GM21737 (cell line): ENCODE results near the gene CRB3.
A peak's percentile ranks its signal among the peaks of the same experiment; 100 is the strongest.
"Not testable (repeated sequence)": the region's sequence is repeated elsewhere in the genome, so short reads cannot be mapped to it uniquely, and the experiment has no call there.

Experiments
- ATAC-seq: cut with Tn5 transposase; IDR thresholded peaks from one replicate; pipeline ENCODE4 v1.9.1; 2021; ENCODE audit warnings: mild to moderate bottlenecking, moderate library complexity; ENCODE audit not compliant: unreplicated experiment

The CRB3 gene

DNA sequence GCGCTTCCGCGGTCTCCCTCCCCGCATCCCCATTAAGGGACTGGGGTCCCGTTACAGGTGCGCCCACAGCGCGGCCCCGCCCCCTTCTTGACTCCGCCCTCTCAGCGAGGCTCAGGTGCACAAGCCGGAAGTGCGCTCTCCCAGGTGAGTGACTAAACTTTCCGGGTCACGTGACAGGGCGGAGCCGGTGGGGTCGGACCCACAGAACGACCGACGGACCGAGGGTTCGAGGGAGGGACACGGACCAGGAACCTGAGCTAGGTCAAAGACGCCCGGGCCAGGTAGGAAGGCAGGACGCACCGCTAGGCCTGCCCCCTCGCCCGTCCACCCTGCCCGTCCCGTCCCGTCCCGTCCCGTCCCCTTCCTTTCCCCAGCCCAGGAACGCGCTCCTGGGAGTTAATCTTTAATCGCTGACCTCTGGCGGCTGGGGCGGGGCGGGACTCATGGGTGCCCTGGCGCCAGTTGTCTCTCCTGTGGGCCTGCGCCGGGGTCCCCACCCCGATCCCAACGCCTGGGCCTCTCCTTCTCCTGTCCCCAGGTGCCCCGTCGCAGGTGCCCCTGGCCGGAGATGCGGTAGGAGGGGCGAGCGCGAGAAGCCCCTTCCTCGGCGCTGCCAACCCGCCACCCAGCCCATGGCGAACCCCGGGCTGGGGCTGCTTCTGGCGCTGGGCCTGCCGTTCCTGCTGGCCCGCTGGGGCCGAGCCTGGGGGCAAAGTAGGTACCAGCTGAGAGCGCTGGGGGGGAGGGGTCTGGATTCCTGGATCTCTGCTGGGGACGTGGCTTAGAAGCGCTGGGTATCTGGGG is at the start of gene CRB3:
CRB3 (plus strand) TSS at position 202 of the 804 bp plus-strand sequence; CDS start at position 633, 431 bp downstream.
- no peak for ATAC-seq

DNA sequence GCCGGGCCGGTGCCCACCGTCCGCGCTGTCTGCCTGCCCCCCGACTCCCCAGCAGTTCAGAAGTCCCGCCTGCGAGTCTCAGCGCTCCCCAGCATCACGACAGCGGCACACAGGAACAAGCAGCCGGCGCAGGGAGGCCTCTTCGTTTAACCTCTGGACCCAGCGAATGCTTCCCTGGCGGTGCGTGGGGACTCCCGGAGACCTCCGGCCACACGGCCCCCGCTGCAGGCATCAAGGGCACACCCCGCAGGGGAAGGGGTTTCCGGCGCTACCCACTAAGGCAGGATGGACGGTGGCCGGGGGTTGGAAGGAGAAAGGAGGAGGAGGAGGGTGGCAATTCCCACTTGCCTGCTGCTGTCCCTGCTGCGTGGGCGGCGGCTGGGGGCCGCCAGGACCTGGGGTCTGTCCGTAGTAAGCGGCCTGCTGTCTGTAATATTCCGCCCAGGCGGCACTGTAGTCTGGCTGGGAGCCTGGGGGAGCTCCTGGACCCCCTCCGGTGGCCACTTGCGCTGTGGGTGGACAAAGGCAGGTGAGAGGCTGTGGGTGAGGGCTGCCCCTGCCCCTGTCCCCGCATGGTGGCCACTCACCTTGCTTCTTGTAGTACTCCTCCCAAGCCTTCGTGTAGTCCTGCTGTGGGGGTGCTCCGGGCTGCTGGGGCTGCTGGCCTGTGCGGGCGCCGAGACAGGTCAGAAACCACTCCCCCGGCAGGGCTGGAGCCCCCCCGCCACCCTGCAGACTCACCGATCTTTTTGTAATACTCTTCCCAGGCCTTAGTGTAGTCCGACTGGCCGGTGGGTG is 49.1 kb upstream of the CRB3 start:
- no peak for ATAC-seq

DNA sequence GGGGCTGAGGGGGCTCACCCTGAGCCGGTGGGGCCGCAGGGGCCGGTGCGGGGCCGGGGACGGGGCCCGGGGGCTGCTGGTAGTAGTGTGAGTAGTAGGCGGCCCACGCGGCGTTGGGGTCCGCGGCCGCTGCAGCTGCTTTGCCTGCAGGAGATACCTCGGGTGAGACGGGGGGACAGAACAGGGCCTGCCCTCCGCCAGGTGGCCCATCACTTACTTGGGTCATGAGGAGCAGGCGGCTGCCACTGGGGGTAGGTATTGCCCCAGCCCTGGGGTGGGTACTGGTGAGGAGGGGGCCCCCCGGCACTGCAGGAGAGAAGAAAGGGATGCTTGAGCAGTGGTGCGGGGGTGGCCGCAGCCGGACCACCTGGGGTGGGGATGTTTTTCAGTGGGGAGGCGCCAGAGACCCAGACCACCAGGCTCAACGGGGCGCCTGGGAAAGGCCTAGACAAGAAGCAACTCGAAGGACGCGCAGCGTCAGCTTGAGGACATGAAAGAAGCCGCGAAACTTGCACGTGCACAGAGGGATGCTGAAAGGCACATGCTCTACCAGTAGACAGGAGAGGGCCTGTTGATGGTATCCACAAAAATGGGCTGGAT is 48.4 kb upstream of the CRB3 start:
- ATAC-seq, result no peak

- no peak for ATAC-seq
Measured at GRCh38 chr19:6416658-6417405, 47.2 kb upstream of the CRB3 start.

- no peak for ATAC-seq
Measured at GRCh38 chr19:6417713-6418561, 46.1 kb upstream of the CRB3 start.

DNA sequence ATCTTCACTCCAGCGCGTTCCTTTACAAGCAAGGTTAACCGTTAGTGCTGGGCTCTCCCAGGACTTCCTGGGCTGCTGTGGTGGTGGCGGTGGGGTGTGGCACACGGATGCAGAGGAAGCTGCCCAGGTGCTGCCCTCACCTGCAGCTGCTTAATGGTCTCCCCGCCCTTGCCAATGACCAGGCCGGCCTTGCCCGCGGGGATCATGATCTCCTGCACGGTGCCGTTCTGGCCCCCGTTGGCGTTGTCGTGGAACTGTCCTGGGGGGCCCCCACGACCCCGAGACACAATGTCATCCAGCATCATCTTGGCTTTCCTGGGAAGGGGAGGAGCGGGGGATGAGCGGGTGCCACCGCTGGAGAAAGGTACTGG is 45.5 kb upstream of the CRB3 start:
- ATAC-seq, result no peak

GRCh38 chr19:6421075-6422014 is 42.7 kb upstream of the CRB3 start:
- ATAC-seq, result no peak

DNA sequence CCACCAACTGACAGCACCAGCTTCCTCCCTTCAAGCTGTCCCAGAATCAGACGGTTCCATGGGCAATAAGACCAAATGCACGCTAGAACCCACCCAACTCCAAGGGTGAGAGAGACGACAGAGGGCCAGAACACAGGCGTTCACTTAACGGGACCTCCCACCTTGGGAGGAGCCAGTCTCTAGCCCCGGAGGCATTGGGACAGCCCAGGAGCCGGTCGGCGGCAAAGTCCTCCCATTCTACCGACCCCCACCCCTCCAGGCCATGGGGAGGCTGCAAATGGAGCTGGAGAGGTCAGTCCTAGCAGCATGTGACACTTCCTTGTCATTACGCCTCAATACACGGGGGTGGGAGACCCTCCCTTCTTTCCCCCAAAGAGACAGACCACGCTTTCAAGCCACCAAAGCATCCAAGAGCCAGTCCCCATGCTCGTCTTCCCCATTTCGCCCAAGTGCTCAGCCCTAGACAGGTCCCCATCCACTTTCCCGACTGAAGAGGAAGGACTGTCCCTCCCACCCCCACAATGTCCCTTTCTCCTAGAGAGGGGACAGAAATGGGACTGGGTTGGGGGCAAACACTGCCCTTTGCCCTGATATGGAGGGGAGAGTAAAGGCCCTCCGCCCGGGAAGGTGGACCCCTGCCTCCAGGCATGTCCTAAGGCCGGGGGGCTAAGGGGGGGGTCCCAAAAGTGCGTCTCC is 40.4 kb upstream of the CRB3 start:
- ATAC-seq, result no peak

DNA sequence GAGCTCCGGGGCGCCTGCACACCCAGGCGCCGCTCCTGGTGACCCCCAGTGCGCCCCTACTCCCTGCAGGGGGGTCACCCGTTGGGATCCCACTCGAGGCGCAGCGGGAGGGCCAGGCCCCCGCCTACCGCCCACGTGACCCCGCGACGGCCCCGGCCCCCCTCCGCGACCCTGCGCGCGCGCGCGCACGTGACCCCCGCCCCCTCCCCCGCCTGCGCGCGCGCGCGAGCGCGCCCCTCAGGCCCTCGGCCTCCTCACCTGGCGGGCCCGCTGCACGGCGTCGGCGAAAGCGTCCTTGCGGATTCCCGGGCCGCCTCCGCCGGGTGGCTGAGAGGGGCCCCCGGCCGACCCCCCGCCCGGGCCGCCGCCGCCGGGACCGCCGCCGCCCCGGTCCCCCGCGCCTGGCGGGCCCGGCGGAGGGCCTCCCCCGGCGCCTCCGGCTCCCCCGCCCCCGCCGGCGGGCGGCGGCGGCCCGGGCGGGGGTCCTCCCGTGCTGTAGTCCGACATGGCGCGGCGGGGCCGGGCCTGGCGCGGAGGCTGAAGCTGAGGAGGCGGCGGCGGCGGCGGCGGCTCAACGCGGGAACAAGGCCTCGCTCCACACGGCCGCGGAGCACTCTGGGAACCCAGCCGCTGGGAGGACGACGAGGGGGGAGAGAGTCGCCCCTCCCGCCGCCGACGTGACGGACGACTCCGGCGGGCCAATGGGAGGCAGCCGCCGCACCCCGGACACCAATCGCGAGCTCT is 39.7 kb upstream of the CRB3 start, which contains the start of gene KHSRP:
KHSRP (minus strand) TSS at position 617 of the 744 bp plus-strand sequence; CDS start at position 507, 110 bp downstream.
- peak; percentile 0 for ATAC-seq

DNA sequence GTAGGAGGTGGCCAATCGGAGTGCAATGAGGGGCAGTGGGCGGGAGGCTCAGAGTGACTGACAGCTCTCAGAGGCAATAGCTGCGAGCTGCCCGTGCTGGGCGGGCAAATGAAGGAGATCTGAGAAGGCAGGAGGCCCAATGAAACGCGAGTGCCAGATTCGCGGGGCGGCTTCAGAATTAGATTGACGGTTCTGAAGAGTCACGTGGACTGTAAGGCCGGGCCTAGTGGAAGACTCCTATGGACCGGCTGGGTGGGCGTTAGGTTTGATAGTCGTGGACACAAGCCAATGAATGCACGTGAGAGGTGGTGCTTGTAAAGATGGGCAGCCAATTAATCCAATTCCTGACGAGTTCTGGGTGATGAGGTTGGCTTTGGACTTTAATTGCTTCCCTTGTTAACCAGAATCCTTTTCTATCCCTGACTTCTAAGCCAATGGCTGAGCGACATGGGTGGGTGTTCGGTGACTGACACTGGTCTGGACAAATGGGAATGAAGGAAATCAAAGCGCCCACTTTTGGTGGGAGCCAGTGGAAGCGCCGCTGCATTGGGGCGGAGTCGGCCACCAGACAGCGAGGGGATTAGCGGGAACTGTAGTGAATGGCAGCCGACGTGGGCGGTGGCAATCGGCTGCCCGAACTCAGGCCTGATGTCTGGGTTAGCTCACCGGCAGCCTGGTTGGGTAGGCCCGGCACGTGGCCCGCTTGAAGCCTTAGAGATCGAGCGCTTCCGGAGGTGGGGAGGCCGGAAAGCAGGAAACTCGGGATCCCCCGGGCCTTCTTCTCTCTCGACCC is 38.9 kb upstream of the CRB3 start:
- peak; percentile 79 for ATAC-seq

DNA sequence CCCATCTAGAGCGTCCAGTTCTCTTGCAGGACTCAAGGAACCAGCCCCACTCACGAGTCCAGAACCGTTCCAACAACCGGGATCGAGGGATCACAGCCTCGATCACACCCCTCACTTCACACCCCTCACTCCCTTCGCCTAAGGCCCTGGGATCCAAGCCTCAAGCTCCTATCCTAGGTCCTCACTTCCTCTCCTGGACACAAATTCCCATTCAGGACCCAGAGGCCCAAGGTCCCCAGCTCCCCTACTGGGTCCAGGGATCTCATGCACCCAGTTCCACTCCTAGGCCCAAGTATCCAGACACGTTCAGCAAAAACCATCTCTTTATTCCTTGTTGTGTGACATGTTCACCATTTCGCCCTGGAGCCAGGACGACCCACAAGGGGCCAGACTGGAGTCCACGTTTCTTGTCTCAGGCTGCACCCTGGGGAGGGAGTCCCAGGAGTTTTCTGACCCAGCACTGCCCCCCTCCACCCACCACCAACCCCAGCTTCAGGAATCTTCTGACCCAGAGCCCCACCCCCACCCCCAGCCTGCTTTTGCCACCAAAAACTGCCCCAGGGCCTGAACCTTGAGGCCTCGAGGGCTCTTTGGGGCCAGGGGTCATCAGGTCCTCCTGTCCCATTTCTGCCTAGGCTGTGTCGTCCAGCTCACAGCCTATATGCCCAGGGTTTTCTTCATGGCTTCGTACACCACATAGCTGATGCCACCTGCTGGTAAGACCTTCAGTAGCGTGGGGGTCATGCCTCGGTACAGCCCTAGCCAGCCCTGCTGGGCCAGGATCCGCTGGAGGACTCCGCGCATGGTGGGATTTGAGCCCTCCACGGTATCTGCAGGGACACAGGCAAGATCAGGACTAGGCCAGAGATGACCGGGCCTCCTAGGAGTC is 38.1 kb upstream of the CRB3 start:
- no peak for ATAC-seq

DNA sequence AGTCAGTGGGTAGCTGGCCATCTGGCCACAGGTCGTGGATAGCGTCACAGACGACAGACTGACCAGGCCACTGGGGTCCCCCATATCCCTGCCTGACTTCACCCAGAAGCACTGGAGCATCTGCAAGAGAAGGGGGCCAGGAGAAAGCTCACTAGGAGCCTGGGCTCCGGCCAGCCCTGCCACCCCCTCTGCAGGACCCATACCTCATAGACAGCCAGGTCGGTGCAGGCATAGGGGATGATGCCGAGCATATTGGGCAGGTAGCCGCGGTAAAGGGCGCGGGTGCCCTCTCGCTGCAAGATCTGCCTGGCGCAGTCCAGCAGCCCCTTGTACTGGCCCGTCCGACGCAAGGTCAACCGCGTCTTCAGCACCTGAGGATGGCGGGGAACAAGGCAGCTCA is 36.9 kb upstream of the CRB3 start:
- ATAC-seq, result no peak

- ATAC-seq, result not testable (repeated sequence)
Measured at GRCh38 chr19:6428692-6429418, 35.2 kb upstream of the CRB3 start.

DNA sequence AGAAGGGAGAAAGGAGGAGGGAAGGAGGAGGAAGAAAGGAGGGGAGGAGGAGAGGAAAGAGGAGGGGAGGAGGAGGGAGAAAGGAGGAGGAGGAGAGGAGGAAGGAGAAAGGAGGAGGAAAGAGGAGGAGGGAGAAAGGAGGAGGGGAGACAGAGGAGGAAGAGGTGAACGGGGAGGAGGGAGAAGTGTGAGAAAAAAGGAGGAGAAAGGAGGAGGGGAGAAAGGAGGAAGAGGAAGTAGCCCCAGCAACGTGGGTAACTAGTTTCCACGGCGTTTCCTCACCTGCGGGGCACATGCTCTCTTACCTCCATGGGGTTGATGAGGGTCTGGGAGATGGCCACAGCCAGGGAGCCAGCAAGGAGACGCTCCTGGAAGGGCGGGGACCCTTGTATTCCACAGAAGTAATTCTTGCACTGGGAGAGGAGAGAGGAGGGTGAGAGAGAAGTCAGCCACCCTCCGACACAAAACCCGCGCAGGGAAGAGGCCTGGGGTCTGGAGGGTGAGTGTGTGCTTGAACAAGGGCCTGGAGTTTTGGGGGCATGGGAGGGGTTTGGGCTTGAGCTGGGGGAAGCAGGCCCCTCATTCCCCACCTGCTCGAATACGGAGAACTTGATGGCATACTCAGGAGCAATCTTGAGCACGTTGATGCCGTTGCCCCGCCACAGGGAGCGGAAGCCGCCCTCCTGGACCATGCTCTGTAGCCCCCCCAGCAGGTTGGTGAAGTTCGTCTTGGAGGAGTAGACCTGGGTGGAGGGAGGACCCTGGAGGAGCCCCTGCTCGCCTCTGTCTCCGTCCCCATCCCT is 34.5 kb upstream of the CRB3 start:
- ATAC-seq, result no peak
